HUES48 (cell line): ENCODE results near the gene CIITA.

ENCODE experiments used
- H3K27ac ChIP-seq: one replicate; pipeline ENCODE4 v1.7.0; 2013; ENCODE audit warnings: low read depth, low read length, inconsistent platforms
- H3K27me3 ChIP-seq: 2 replicates; pipeline ENCODE4 v1.6.1; 2013; ENCODE audit warnings: mild to moderate bottlenecking, low read length; ENCODE audit not compliant: control insufficient read depth, insufficient read depth
- H3K36me3 ChIP-seq: 2 replicates; pipeline ENCODE4 v1.6.1; 2013; ENCODE audit warnings: low read length; ENCODE audit not compliant: control insufficient read depth, insufficient read depth
- H3K4me1 ChIP-seq: 2 replicates; pipeline ENCODE4 v1.6.1; 2013; ENCODE audit warnings: mild to moderate bottlenecking, low read length; ENCODE audit not compliant: control insufficient read depth, insufficient read depth
- H3K4me3 ChIP-seq: 2 replicates; pipeline ENCODE4 v1.5.1; 2013; ENCODE audit warnings: mild to moderate bottlenecking, low read depth, low read length
- H3K9ac ChIP-seq: 2 replicates; pipeline ENCODE4 v1.6.1; 2013; ENCODE audit warnings: mild to moderate bottlenecking, low read depth, low read length, moderate library complexity
- H3K9me3 ChIP-seq: 2 replicates; pipeline ENCODE4 v1.6.1; 2013; ENCODE audit warnings: low read length; ENCODE audit not compliant: control insufficient read depth, insufficient read depth

The CIITA gene

DNA sequence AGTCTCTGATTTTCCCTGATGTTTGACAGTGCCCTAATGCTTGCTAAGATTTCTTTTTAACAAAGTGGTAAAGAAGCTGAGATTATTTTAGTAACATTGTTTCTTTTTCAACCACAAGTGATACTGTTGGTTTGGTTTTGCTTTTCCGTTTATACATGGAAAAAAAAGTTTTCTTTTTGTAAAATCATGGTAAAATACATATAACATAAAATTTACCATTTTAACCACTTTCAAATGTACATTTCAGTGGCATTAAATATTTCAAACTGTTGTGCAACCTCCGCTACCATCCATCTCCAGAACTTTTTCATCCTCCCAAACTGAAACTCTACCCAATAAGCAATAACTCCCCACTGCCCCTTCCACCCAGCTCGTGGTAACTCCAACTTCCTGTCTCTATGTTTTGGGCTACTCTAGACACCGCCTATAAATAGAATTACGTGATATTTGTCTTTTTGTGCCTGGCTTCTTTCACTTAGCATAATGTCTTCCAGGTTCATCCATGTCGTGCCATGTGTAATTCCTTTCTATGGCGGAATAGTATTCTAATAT, 4.6 kb downstream of the CIITA start:
- H3K9me3 ChIP-seq = no peaks in the 10 kb centered on the region
- no peak overlapping the region for H3K9ac ChIP-seq
- H3K36me3 ChIP-seq = no peaks in the 10 kb centered on the region
- no peak overlapping the region for H3K27ac ChIP-seq
- H3K4me1 ChIP-seq = peaks cover 3% of the 10 kb centered on the region; the same call in 1 of the 2 replicates
- H3K27me3 ChIP-seq = peaks cover 38% of the 10 kb centered on the region
- no peak overlapping the region for H3K4me3 ChIP-seq

DNA sequence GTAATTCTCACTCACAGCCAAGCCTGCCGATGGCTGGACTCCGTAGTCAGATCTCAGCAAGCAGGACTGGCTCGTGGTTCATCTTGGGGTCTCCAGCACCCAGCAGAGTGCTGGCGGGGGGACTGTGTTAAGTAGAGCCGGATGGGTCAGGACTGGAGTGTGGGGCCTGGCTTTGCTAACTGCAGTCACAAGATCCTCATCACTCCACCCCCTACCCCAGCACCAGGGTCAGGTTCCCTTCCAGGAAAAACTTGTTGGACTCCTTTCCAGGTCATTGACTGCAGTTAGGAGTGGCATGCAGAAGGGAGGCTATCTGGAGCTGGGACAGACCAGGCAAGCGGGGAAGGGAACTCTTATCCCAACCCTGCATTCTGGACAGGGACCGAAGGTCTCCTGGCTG, 6.0 kb downstream of the CIITA start:
- peaks cover 32% of the 10 kb centered on the region for H3K27me3 ChIP-seq
- no peaks in the 10 kb centered on the region for H3K9me3 ChIP-seq
- no peak overlapping the region for H3K4me3 ChIP-seq
- no peaks in the 10 kb centered on the region for H3K4me1 ChIP-seq
- no peak overlapping the region for H3K9ac ChIP-seq
- H3K36me3 ChIP-seq = no peaks in the 10 kb centered on the region
- H3K27ac ChIP-seq = no peak overlapping the region

DNA sequence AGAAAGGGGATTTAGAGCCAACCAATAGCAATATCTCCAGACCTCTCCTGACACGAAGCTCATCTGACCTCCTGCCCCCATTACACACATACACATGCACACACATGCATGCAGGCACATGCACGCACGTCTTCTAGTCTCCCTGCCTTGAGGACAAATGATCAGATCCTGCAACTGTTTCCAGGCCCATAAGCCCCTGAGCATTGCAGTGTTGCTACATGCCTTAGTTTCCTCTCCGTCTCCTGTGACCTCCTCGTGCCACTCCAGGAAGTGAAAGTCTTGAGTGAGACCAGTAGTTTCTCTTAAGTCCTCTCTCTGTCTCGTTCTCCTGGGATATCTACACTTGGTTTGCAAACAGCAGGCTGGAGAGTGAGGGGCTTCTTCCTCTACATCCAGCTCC, 8.2 kb downstream of the CIITA start:
- Histone ChIP-seq H3K27me3 (peaks cover 10% of the 10 kb centered on the region), H3K36me3 (no peaks in the 10 kb centered on the region), H3K27ac (no peak overlapping the region), H3K9ac (no peak overlapping the region), H3K4me3 (no peak overlapping the region), H3K9me3 (no peaks in the 10 kb centered on the region), H3K4me1 (no peaks in the 10 kb centered on the region)

- Histone ChIP-seq H3K4me1 (no peaks in the 10 kb centered on the region), H3K9ac (no peak overlapping the region), H3K9me3 (no peaks in the 10 kb centered on the region), H3K27ac (no peak overlapping the region), H3K36me3 (no peaks in the 10 kb centered on the region), H3K4me3 (no peak overlapping the region), H3K27me3 (no peaks in the 10 kb centered on the region)
These were observed 11.4 kb downstream of the CIITA start for GRCh38 chr16:10888320-10888937.

DNA sequence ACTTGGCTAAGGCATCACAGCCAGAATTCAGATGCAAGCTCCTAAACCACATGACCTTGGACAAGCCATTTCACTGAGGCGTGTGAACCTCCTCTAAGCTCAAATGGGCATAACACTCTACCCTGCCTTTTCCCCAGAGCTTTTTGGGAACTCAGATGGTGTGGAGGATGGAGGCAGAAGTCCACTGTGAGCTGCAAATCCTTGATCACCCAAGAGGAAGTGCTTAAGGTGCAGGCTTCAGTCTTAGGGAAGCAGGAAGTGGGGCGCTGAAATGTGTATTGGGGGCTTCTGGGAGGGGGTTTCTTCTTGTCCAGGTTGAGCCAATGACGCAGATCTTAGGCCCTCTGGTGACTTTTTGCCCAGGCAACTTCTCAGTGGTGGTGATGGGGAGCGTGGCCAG, 12.9 kb downstream of the CIITA start:
- Histone ChIP-seq H3K27me3 (no peaks in the 10 kb centered on the region), H3K4me3 (no peak overlapping the region), H3K4me1 (no peaks in the 10 kb centered on the region), H3K9ac (no peak overlapping the region), H3K27ac (no peak overlapping the region), H3K36me3 (no peaks in the 10 kb centered on the region), H3K9me3 (no peaks in the 10 kb centered on the region)

GRCh38 chr16:10892782-10893318, 15.8 kb downstream of the CIITA start:
- no peaks in the 10 kb centered on the region for H3K27me3 ChIP-seq
- no peak overlapping the region for H3K9ac ChIP-seq

GRCh38 chr16:10895053-10895946, 18.3 kb downstream of the CIITA start:
- H3K27ac ChIP-seq = no peak overlapping the region
- H3K4me3 ChIP-seq = no peak overlapping the region
- H3K4me1 ChIP-seq = no peaks in the 10 kb centered on the region
- no peak overlapping the region for H3K9ac ChIP-seq
- no peaks in the 10 kb centered on the region for H3K27me3 ChIP-seq
- H3K9me3 ChIP-seq = no peaks in the 10 kb centered on the region
- H3K36me3 ChIP-seq = no peaks in the 10 kb centered on the region

More at GRCh38 chr16:10892782-10893318, 15.8 kb downstream of the CIITA start:
- Histone ChIP-seq H3K4me1 (no peaks in the 10 kb centered on the region), H3K36me3 (no peaks in the 10 kb centered on the region), H3K4me3 (no peak overlapping the region), H3K27ac (no peak overlapping the region), H3K9me3 (no peaks in the 10 kb centered on the region)

- Histone ChIP-seq H3K27ac (no peak overlapping the region), H3K4me3 (no peak overlapping the region), H3K9me3 (no peaks in the 10 kb centered on the region), H3K9ac (no peak overlapping the region), H3K27me3 (no peaks in the 10 kb centered on the region), H3K4me1 (no peaks in the 10 kb centered on the region), H3K36me3 (no peaks in the 10 kb centered on the region)
These were observed 19.2 kb downstream of the CIITA start for GRCh38 chr16:10896165-10896564.

DNA sequence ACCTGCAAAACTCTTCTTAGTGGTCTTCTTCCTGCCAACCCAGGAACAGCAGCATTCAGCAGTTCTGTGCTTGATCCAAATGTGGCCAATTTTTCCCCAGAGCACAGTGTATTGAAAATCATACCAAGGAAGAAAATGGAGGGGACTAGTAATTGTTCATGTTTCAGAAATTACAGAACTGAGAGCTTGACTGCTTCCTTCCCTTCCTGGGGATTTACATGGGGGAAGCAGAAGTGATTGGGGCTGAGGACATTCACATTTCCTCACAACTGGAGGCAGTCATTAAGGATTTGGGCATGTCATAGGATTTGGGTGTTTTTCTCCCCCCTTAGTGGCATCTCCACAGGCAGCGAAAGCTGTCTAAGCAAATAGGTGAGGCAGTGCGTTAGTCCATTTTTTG, 19.7 kb downstream of the CIITA start:
- Histone ChIP-seq H3K4me1 (no peaks in the 10 kb centered on the region), H3K4me3 (no peak overlapping the region), H3K9ac (no peak overlapping the region), H3K27ac (no peak overlapping the region), H3K36me3 (no peaks in the 10 kb centered on the region), H3K9me3 (no peaks in the 10 kb centered on the region), H3K27me3 (no peaks in the 10 kb centered on the region)

GRCh38 chr16:10897134-10897533, 20.1 kb downstream of the CIITA start:
- H3K4me1 ChIP-seq = no peaks in the 10 kb centered on the region
- H3K4me3 ChIP-seq = no peak overlapping the region
- no peaks in the 10 kb centered on the region for H3K36me3 ChIP-seq
- no peak overlapping the region for H3K9ac ChIP-seq
- H3K27ac ChIP-seq = no peak overlapping the region
- H3K27me3 ChIP-seq = no peaks in the 10 kb centered on the region
- H3K9me3 ChIP-seq = no peaks in the 10 kb centered on the region

GRCh38 chr16:10902999-10903398, 26.0 kb downstream of the CIITA start:
- no peaks in the 10 kb centered on the region for H3K9me3 ChIP-seq
- no peaks in the 10 kb centered on the region for H3K27me3 ChIP-seq
- no peaks in the 10 kb centered on the region for H3K4me1 ChIP-seq
- H3K4me3 ChIP-seq = no peak overlapping the region
- H3K36me3 ChIP-seq = no peaks in the 10 kb centered on the region
- no peak overlapping the region for H3K9ac ChIP-seq
- H3K27ac ChIP-seq = no peak overlapping the region
